HEK293 (cell line): ENCODE data around the gene NUSAP1.

Source experiments
- TCF7L2 ChIP-seq: IDR thresholded peaks from 2 replicates; pipeline ENCODE4 v1.6.1; 2011; ENCODE audit warnings: low read depth, mild to moderate bottlenecking, inconsistent platforms, low read length, moderate library complexity, borderline replicate concordance
- ZNF175 ChIP-seq: fragments of 450-650 bp; formaldehyde crosslinking; IDR thresholded peaks from 2 replicates; pipeline ENCODE4 v1.5.1; 2016; ENCODE audit warnings: missing biosample characterization, missing genetic modification characterization
- ZNF24 ChIP-seq: fragments of 450-650 bp; formaldehyde crosslinking; IDR thresholded peaks from 2 replicates; pipeline ENCODE4 v1.5.1; 2016; ENCODE audit warnings: missing biosample characterization, missing genetic modification characterization
- ZNF292 ChIP-seq: fragments of 450-650 bp; formaldehyde crosslinking; IDR thresholded peaks from 2 replicates; pipeline ENCODE4 v1.5.1; 2016; ENCODE audit warnings: low read depth, missing biosample characterization, missing genetic modification characterization, borderline replicate concordance
- ZNF521 ChIP-seq: fragments of 450-650 bp; formaldehyde crosslinking; IDR thresholded peaks from 2 replicates; pipeline ENCODE4 v1.5.1; 2017; ENCODE audit warnings: missing biosample characterization, mild to moderate bottlenecking, missing genetic modification characterization
- ZNF549 ChIP-seq: fragments of 450-650 bp; IDR thresholded peaks from 2 replicates; pipeline ENCODE4 v1.5.1; 2018; ENCODE audit warnings: missing biosample characterization, missing genetic modification characterization, mild to moderate bottlenecking, inconsistent platforms, moderate library complexity
- TF ChIP-seq, protein P1 (sequence below): fragments of 450-650 bp; formaldehyde crosslinking; IDR thresholded peaks from 2 replicates; pipeline ENCODE4 v1.5.1; 2016; ENCODE audit warnings: missing biosample characterization, missing genetic modification characterization, low read depth
- TF ChIP-seq, protein P2 (sequence below): fragments of 450-650 bp; formaldehyde crosslinking; IDR thresholded peaks from 2 replicates; pipeline ENCODE4 v1.5.1; 2016; ENCODE audit warnings: missing biosample characterization, missing genetic modification characterization
- TF ChIP-seq, protein P3 (sequence below): fragments of 450-650 bp; formaldehyde crosslinking; IDR thresholded peaks from 2 replicates; pipeline ENCODE4 v1.5.1; 2016; ENCODE audit warnings: missing biosample characterization, missing genetic modification characterization
- TF ChIP-seq, protein P4 (sequence below): fragments of 450-650 bp; formaldehyde crosslinking; IDR thresholded peaks from 2 replicates; pipeline ENCODE4 v1.5.1; 2016; ENCODE audit warnings: missing biosample characterization, missing genetic modification characterization, low read depth
- TF ChIP-seq, protein P5 (sequence below): fragments of 450-650 bp; formaldehyde crosslinking; IDR thresholded peaks from 2 replicates; pipeline ENCODE4 v1.5.1; 2016; ENCODE audit warnings: missing biosample characterization, missing genetic modification characterization

DNA sequence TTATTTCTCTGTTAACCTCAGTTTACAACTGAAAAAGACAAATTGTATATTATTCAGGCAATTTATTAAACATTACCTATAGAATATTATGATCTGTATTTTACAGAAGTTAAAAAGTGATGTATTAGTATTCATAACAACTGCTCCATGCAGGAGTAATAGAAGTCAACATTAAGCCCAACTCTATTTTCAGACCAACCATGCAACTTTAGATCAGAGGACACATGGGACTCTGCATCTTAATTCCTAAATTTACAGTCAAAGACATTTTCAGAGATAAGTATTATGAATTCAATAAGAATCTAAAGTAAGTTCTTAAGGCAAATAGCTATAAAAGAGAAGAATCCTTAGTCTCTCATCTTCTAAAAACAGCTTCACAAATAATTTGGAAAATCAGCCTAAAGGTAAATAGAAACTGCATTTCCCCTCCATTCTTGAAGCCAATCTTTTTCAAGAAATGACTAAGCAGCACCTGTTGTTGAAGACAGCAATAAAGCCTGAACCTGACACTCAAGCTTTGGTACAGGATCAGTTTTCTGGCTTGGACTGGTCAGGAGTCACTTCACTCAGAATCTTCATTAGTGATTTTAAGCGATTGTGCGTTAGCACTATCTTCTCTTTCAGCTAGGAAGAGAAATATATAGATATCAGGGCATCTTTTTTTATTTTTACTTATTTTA lies 23.3 kb upstream of the NUSAP1 start:
- TF ChIP-seq, protein P1, sequence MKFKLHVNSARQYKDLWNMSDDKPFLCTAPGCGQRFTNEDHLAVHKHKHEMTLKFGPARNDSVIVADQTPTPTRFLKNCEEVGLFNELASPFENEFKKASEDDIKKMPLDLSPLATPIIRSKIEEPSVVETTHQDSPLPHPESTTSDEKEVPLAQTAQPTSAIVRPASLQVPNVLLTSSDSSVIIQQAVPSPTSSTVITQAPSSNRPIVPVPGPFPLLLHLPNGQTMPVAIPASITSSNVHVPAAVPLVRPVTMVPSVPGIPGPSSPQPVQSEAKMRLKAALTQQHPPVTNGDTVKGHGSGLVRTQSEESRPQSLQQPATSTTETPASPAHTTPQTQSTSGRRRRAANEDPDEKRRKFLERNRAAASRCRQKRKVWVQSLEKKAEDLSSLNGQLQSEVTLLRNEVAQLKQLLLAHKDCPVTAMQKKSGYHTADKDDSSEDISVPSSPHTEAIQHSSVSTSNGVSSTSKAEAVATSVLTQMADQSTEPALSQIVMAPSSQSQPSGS (tag by site-specific recombination) = no peak
- TF ChIP-seq, protein P2, sequence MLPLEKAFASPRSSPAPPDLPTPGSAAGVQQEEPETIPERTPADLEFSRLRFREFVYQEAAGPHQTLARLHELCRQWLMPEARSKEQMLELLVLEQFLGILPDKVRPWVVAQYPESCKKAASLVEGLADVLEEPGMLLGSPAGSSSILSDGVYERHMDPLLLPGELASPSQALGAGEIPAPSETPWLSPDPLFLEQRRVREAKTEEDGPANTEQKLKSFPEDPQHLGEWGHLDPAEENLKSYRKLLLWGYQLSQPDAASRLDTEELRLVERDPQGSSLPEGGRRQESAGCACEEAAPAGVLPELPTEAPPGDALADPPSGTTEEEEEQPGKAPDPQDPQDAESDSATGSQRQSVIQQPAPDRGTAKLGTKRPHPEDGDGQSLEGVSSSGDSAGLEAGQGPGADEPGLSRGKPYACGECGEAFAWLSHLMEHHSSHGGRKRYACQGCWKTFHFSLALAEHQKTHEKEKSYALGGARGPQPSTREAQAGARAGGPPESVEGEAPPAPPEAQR (tag by site-specific recombination) = no peak
- TF ChIP-seq, protein P3, sequence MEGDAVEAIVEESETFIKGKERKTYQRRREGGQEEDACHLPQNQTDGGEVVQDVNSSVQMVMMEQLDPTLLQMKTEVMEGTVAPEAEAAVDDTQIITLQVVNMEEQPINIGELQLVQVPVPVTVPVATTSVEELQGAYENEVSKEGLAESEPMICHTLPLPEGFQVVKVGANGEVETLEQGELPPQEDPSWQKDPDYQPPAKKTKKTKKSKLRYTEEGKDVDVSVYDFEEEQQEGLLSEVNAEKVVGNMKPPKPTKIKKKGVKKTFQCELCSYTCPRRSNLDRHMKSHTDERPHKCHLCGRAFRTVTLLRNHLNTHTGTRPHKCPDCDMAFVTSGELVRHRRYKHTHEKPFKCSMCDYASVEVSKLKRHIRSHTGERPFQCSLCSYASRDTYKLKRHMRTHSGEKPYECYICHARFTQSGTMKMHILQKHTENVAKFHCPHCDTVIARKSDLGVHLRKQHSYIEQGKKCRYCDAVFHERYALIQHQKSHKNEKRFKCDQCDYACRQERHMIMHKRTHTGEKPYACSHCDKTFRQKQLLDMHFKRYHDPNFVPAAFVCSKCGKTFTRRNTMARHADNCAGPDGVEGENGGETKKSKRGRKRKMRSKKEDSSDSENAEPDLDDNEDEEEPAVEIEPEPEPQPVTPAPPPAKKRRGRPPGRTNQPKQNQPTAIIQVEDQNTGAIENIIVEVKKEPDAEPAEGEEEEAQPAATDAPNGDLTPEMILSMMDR (tag by site-specific recombination) = no peak
- TF ChIP-seq ZNF175 (tag by site-specific recombination) (no peak), TCF7L2 (no peak), ZNF24 (no peak), ZNF521 (tag by site-specific recombination) (no peak), ZNF549 (tag by site-specific recombination) (no peak), ZNF292 (tag by site-specific recombination) (no peak)
- TF ChIP-seq, protein P4, sequence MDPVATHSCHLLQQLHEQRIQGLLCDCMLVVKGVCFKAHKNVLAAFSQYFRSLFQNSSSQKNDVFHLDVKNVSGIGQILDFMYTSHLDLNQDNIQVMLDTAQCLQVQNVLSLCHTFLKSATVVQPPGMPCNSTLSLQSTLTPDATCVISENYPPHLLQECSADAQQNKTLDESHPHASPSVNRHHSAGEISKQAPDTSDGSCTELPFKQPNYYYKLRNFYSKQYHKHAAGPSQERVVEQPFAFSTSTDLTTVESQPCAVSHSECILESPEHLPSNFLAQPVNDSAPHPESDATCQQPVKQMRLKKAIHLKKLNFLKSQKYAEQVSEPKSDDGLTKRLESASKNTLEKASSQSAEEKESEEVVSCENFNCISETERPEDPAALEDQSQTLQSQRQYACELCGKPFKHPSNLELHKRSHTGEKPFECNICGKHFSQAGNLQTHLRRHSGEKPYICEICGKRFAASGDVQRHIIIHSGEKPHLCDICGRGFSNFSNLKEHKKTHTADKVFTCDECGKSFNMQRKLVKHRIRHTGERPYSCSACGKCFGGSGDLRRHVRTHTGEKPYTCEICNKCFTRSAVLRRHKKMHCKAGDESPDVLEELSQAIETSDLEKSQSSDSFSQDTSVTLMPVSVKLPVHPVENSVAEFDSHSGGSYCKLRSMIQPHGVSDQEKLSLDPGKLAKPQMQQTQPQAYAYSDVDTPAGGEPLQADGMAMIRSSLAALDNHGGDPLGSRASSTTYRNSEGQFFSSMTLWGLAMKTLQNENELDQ = no peak
- TF ChIP-seq, protein P5, sequence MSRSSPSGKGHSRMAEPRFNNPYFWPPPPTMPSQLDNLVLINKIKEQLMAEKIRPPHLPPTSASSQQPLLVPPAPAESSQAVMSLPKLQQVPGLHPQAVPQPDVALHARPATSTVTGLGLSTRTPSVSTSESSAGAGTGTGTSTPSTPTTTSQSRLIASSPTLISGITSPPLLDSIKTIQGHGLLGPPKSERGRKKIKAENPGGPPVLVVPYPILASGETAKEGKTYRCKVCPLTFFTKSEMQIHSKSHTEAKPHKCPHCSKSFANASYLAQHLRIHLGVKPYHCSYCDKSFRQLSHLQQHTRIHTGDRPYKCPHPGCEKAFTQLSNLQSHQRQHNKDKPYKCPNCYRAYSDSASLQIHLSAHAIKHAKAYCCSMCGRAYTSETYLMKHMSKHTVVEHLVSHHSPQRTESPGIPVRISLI (tag by site-specific recombination) = no peak
